DND-41 (cell line): Measurements from ENCODE around the gene STX16.

Experiments
- ATAC-seq: fragments of 200-7000 bp; cut with Tn5 transposase; 3 replicates; pipeline ENCODE4 v1.9.1; 2021; ENCODE audit warnings: low read depth; ENCODE audit not compliant: insufficient read depth
- DNase-seq: peaks from one replicate; pipeline ENCODE4 v3.0.0-alpha.2; 2020
- H2AFZ ChIP-seq: 2 replicates; pipeline ENCODE4 v1.6.0; 2012; ENCODE audit warnings: low read depth, low read length
- H3K27ac ChIP-seq: 2 replicates; pipeline ENCODE4 v1.5.1; 2012; ENCODE audit warnings: low read length, inconsistent platforms
- H3K27me3 ChIP-seq: fragments of 200-600 bp; sonication (generic); 2 replicates; pipeline ENCODE4 v1.6.0; 2012; ENCODE audit warnings: low read length, mild to moderate bottlenecking, inconsistent platforms; ENCODE audit not compliant: insufficient read depth, poor library complexity
- H3K36me3 ChIP-seq: 2 replicates; pipeline ENCODE4 v1.5.1; 2012; ENCODE audit warnings: low read length, inconsistent platforms; ENCODE audit not compliant: insufficient read depth
- H3K4me1 ChIP-seq: 2 replicates; pipeline ENCODE4 v1.5.1; 2012; ENCODE audit warnings: mild to moderate bottlenecking, low read length; ENCODE audit not compliant: insufficient read depth
- H3K4me2 ChIP-seq: 2 replicates; pipeline ENCODE4 v1.6.0; 2012; ENCODE audit warnings: mild to moderate bottlenecking, moderate library complexity, low read length, inconsistent platforms; ENCODE audit not compliant: insufficient read depth
- H3K4me3 ChIP-seq, 2 experiments: fragments of 200-600 bp in 1 of 2; shearing (Covaris generic) in 1 of 2; 2 replicates each; pipeline ENCODE4 v1.5.1; 2012 to 2016; ENCODE audit warnings: inconsistent platforms in 2 of 2, low read length in 2 of 2, mild to moderate bottlenecking in 2 of 2, low read depth in 1 of 2, moderate library complexity in 1 of 2
- H3K79me2 ChIP-seq: 2 replicates; pipeline ENCODE4 v1.6.0; 2012; ENCODE audit warnings: low read length, inconsistent platforms; ENCODE audit not compliant: insufficient read depth
- H3K9ac ChIP-seq: 2 replicates; pipeline ENCODE4 v1.6.0; 2012; ENCODE audit warnings: low read depth, mild to moderate bottlenecking, inconsistent platforms, low read length, moderate library complexity
- H3K9me3 ChIP-seq: 2 replicates; pipeline ENCODE4 v1.5.1; 2012; ENCODE audit warnings: low read length, moderate library complexity, mild to moderate bottlenecking, inconsistent platforms; ENCODE audit not compliant: insufficient read depth, severe bottlenecking
- H4K20me1 ChIP-seq: 2 replicates; pipeline ENCODE4 v1.6.0; 2012; ENCODE audit warnings: low read length; ENCODE audit not compliant: insufficient read depth
- EZH2 ChIP-seq: IDR thresholded peaks from 3 replicates; pipeline ENCODE4 v1.6.1; 2012; ENCODE audit warnings: borderline replicate concordance, low read depth, mild to moderate bottlenecking, moderate library complexity, low read length, inconsistent platforms; ENCODE audit not compliant: severe bottlenecking
- TF ChIP-seq, protein P1 (sequence below): IDR thresholded peaks from 2 replicates; pipeline ENCODE4 v1.5.1; 2012; ENCODE audit warnings: borderline replicate concordance, low read length, moderate library complexity, mild to moderate bottlenecking; ENCODE audit not compliant: poor library complexity, severe bottlenecking; ENCODE audit errors: extremely low read depth

STX16 gene

DNA sequence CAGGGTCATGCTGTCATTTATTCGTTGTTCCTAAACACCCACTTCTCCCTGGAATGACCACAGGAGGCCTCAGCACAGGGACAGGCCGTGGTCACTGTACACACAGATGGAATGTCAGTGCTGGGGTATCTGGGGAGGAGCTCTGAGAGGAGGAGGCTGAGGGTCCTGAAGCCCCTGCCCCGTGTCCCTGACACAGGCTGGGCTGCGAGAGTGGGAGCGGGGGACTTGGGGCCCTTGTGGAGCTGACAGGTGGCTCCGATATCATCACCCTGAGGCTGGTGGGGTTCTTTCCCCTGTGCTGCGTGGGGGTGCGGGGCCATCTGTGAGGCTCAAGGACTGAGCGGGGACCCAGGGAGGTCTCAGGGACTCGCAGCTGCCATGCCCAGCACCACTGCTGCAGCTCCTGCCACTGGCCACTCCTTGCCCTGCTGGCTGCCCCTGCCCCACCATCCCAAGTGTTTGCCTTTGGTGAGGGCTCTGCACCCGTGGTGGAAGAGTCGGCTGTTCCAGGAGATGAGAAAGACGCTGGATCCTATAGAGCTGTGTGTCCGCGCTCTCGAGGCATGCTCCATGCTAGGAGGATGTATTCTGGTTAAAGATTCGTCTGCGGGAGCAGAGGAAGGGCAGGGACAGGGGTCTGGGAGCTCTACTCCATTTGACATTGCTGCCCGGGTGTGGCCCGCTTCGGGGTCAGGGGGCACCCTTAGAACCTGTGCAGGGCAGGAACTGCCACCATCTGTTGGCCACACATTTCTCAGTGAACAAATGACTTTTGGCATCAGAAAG is 60.4 kb downstream of the STX16 start:
- H3K79me2 ChIP-seq, result no peaks in the 10 kb centered on the region
- no peak overlapping the region for H3K9ac ChIP-seq
- no peak overlapping the region for H2AFZ ChIP-seq
- DNase-seq (no peak), ATAC-seq (no peak)
- H3K36me3 ChIP-seq, result peaks cover 23% of the 10 kb centered on the region
- H3K4me2 ChIP-seq, result no peak overlapping the region
- H4K20me1 ChIP-seq, result peaks cover 4% of the 10 kb centered on the region; the same call in 1 of the 2 replicates
- no peaks in the 10 kb centered on the region for H3K4me1 ChIP-seq
- TF ChIP-seq, protein P1, sequence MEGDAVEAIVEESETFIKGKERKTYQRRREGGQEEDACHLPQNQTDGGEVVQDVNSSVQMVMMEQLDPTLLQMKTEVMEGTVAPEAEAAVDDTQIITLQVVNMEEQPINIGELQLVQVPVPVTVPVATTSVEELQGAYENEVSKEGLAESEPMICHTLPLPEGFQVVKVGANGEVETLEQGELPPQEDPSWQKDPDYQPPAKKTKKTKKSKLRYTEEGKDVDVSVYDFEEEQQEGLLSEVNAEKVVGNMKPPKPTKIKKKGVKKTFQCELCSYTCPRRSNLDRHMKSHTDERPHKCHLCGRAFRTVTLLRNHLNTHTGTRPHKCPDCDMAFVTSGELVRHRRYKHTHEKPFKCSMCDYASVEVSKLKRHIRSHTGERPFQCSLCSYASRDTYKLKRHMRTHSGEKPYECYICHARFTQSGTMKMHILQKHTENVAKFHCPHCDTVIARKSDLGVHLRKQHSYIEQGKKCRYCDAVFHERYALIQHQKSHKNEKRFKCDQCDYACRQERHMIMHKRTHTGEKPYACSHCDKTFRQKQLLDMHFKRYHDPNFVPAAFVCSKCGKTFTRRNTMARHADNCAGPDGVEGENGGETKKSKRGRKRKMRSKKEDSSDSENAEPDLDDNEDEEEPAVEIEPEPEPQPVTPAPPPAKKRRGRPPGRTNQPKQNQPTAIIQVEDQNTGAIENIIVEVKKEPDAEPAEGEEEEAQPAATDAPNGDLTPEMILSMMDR, result no peak
- no peaks in the 10 kb centered on the region for H3K9me3 ChIP-seq
- no peak overlapping the region for H3K4me3 ChIP-seq
- H3K27me3 ChIP-seq, result no peaks in the 10 kb centered on the region
- no peak overlapping the region for H3K27ac ChIP-seq

DNA sequence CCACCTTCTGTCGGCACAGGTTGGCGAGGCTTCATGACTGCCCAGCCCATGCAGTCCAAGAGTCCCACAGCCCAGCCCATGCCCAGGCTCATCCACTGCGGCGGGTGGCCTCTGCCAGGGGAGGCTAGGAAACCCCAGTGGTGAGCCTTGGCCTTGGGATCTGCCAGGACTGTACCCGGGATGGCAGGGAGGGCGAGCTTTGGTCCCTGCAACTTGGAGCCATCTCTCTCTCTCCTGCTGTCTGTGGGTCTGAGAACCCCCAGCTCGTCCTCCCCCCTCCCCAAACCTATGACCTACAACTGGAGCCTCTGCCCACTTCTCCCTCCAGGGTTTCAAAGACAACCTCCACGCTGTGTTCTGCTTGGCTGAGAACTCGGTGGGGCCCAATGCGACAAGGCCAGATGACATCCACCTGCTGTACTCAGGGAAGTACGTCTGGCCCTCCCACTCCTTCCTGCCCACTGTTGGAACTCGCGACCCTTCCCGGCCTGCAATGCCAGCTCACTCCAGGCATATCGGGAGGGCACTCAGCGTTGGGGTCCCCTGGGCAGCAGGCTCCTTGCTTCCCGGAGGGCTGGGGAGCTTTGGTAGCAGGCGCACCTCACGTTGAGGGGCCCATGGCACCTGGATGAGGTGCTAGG is 61.2 kb downstream of the STX16 start:
- no peaks in the 10 kb centered on the region for H3K27me3 ChIP-seq
- H3K79me2 ChIP-seq, result no peaks in the 10 kb centered on the region
- peaks cover 4% of the 10 kb centered on the region; the same call in 1 of the 2 replicates for H4K20me1 ChIP-seq
- H3K9ac ChIP-seq, result no peak overlapping the region
- peaks cover 23% of the 10 kb centered on the region for H3K36me3 ChIP-seq
- H3K4me2 ChIP-seq, result no peak overlapping the region
- no peak overlapping the region for H2AFZ ChIP-seq
- no peaks in the 10 kb centered on the region for H3K9me3 ChIP-seq
- DNase-seq (no peak), ATAC-seq (no peak)
- H3K27ac ChIP-seq, result no peak overlapping the region
- no peak overlapping the region for H3K4me3 ChIP-seq
- H3K4me1 ChIP-seq, result no peaks in the 10 kb centered on the region
- TF ChIP-seq, protein P1, result no peak
- no peak for TF ChIP-seq EZH2

DNA sequence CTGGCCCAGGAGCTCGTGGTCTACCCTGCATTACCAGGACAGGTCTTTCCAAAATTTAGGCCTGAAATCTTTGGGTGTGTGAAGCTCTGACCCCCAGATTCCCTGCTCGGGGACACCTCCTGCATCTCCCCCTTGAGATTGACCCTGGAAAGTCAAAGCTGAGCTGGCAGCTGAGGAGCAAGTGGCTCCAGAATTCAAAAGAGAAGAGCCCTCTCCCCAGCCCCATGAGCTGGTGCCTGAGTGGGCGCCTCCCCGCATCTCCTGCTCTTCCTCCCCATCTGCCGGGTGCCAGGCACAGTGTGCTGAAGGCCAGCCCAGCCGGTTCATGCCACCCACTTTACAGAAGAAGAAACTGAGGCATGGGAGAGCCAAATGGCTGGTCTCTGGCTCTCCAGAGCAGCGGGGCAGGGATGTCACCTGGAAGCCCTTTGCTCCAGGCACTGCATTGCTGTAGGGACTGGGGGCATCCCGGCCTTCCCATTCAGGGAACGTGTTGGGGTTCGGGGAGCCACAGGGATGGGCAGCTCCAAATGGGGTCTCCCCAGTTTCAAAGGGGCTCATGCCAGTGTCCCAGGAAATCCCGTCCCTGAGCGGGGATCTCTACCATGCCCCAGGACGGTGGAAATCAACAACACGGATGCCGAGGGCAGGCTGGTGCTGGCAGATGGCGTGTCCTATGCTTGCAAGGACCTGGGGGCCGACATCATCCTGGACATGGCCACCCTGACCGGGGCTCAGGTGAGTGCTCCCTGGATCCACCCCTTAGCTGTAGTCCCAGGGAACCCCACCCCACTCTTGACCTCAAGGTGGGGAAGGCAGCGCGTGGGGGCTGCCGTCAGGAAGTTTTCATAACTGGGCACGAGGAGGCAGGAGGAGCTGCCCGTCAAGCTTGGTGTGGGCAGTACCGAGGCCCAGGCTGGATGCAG is 62.0 kb downstream of the STX16 start:
- ATAC-seq, result no peak
- TF ChIP-seq, protein P1, result no peak
- no peak for TF ChIP-seq EZH2

More for the DNA sequence above, 62.0 kb downstream of the STX16 start:
- Histone ChIP-seq H3K9me3 (no peaks in the 10 kb centered on the region), H3K9ac (no peak overlapping the region), H3K4me2 (no peak overlapping the region), H3K4me1 (no peaks in the 10 kb centered on the region), H4K20me1 (peaks cover 4% of the 10 kb centered on the region), H3K4me3 (no peak overlapping the region), H2AFZ (no peak overlapping the region), H3K27me3 (no peaks in the 10 kb centered on the region), H3K36me3 (peaks cover 23% of the 10 kb centered on the region), H3K79me2 (no peaks in the 10 kb centered on the region), H3K27ac (no peak overlapping the region)
- DNase-seq, result no peak
